Activated T-cell treated with anti-CD3 and anti-CD28 coated beads, Interleukin-2, amount 50 U/mL, for 72 hours (primary cell): ENCODE results near the gene RFX7. TPM values are rescaled to one million over a fixed set of nuclear protein-coding genes. Genes with fewer than 3 reads are reported as not detected.

Experiments used
- ATAC-seq, 2 donors: fragments of 150-1000 bp; cut with Tn5 transposase; replicated peaks in 1 of 2; 2 replicates each; pipeline ENCODE4 v1.10.0; 2021; ENCODE audit warnings: moderate library complexity in 2 of 2, mild to moderate bottlenecking in 1 of 2
- DNase-seq, 2 donors: peaks; one replicate each; pipeline ENCODE4 v3.0.0; 2021 to 2022; ENCODE audit warnings: mixed read lengths in 1 of 2
- H3K27ac Mint-ChIP-seq: one replicate; pipeline ENCODE4 v1.8.0; 2022; ENCODE audit warnings: mild to moderate bottlenecking, moderate library complexity, mixed read lengths
- H3K27me3 Mint-ChIP-seq: one replicate; pipeline ENCODE4 v1.8.0; 2022; ENCODE audit warnings: low read depth, mixed read lengths
- H3K36me3 Mint-ChIP-seq, 2 donors: one replicate each; pipeline ENCODE4 v1.8.0; 2022; ENCODE audit warnings: mixed read lengths in 2 of 2, mild to moderate bottlenecking in 1 of 2; ENCODE audit not compliant: insufficient read depth in 2 of 2
- H3K4me1 Mint-ChIP-seq: one replicate; pipeline ENCODE4 v1.8.0; 2022; ENCODE audit warnings: low read depth, mixed read lengths
- H3K4me3 Mint-ChIP-seq, 2 donors: one replicate each; pipeline ENCODE4 v1.8.0; 2022; ENCODE audit warnings: mild to moderate bottlenecking in 2 of 2, mixed read lengths in 2 of 2, moderate library complexity in 2 of 2
- H3K9me3 Mint-ChIP-seq, 2 donors: one replicate each; pipeline ENCODE4 v1.8.0; 2022; ENCODE audit warnings: mixed read lengths in 2 of 2
- total RNA-seq, 2 donors: library from RNA; stranded (reverse); gene quantifications; one replicate each; pipeline ENCODE4 v1.2.3, GENCODE V29; 2022

Gene RFX7
- total RNA-seq, 2 donors from 2014 or later, result 37.3 to 44.4 TPM

DNA sequence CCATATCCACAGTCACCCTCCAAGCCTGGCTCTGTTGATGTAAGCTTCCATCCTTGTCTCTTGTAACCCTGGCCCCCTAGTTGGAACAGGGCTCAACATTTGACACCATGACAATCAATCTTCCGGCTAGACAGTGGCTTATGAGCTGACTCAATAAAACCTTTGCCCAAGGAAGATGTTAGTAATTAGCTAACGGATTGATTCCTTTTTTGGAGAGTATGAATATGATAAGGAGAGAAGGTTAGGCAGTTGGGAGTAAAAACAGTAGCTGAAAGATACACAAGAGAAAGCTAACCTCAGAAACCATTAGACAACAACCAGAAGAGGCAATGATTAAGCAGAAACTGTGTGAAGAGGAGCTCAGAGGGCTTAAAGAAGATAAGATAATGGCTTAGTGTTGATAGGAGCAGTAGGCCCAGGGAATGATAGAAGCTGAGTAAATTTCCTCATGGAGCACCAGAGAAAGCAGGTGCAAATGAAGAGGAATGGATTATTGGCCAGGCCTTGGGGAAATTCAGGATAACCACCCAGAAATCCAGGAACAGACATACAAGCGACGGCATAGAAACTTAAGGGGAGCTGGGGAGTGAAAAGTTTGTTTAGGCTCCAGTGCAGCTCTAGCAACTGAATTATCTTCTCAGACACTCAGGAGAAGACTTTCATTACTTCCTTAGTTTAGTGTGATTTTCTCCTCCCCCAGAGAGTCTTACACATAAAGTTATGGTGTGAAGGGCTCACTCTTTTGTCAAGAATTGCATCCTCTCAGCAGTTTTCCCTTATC is 7.8 kb upstream of the RFX7 start:
- no peak for ATAC-seq
- no peaks in the 10 kb centered on the region for H3K36me3 Mint-ChIP-seq
- no peak for DNase-seq
- H3K4me3 Mint-ChIP-seq, result no peak overlapping the region
- no peak overlapping the region for H3K27ac Mint-ChIP-seq
- no peaks in the 10 kb centered on the region for H3K9me3 Mint-ChIP-seq
- H3K4me1 Mint-ChIP-seq, result no peaks in the 10 kb centered on the region
- peaks cover 22% of the 10 kb centered on the region for H3K27me3 Mint-ChIP-seq

GRCh38 chr15:56250626-56251025 is 6.9 kb upstream of the RFX7 start:
- no peak for ATAC-seq
- H3K27me3 Mint-ChIP-seq, result peaks cover 22% of the 10 kb centered on the region
- H3K4me1 Mint-ChIP-seq, result peaks cover 7% of the 10 kb centered on the region

DNA sequence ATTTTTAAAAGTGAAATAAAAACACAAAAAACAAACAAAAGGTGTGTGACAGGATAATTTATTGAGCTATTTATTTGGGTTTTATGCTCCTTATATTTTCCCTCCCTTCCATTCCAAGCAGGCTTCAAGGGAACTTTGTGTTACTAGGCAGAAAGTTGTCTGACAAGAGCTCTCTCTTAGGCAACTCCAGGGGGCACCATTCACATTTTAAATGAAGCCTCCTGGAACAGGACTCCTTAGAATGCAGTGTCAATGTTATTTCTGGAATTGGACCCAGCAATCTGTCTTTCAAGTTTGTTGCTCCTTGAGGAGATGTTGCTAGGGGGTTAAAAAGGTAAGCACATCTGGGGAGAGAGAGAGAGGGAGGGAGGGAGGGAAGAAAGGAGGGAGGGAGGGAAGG is 5.4 kb upstream of the RFX7 start:
- ATAC-seq (no peak), DNase-seq (no peak)
- H3K9me3 Mint-ChIP-seq, result no peaks in the 10 kb centered on the region
- peaks cover 22% of the 10 kb centered on the region for H3K4me1 Mint-ChIP-seq
- H3K36me3 Mint-ChIP-seq, result no peaks in the 10 kb centered on the region
- H3K27ac Mint-ChIP-seq, result no peak overlapping the region
- no peak overlapping the region for H3K4me3 Mint-ChIP-seq
- H3K27me3 Mint-ChIP-seq, result peaks cover 19% of the 10 kb centered on the region

More at GRCh38 chr15:56250626-56251025, 6.9 kb upstream of the RFX7 start:
- H3K36me3 Mint-ChIP-seq, result no peaks in the 10 kb centered on the region
- DNase-seq, result no peak
- no peak overlapping the region for H3K4me3 Mint-ChIP-seq
- no peak overlapping the region for H3K27ac Mint-ChIP-seq
- H3K9me3 Mint-ChIP-seq, result no peaks in the 10 kb centered on the region

DNA sequence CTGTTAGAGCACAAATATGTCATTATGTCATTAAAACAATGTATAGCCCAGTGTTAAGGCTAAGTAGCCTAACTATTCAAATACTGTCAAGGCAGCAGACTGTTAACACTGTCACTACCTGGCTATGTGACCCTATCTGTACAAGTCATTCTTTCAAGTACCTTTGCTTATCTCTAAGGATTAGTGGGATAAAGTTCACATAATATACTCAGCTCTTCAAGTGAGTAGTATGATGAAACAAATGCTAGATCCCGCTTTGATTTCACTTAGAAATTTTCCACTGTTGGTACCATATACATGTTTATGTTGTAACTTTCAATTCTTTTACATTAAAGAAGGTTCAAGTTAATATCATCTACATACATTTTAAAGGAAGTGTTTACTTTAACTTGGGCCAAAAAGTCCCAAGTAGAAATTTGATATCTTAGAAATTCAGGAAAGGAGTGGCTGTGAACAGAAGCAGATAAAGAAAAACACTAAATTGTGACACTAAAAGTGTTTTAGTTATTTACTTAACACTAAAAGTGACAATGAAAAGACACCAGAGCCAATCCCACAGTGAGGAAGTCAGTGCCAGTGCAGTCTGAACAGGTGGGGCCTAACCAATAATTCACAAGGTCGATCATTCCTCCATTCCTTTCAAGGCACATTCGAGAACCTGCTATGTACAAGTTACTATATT is 4.8 kb upstream of the RFX7 start:
- no peak for DNase-seq
- Mint-ChIP-seq H3K9me3 (no peaks in the 10 kb centered on the region), H3K27ac (no peak overlapping the region), H3K4me1 (peaks cover 23% of the 10 kb centered on the region), H3K36me3 (no peaks in the 10 kb centered on the region), H3K4me3 (no peak overlapping the region), H3K27me3 (peaks cover 13% of the 10 kb centered on the region)
- no peak for ATAC-seq

- peaks cover 23% of the 10 kb centered on the region for H3K4me1 Mint-ChIP-seq
- no peak overlapping the region for H3K4me3 Mint-ChIP-seq
- peaks cover 0 to 4% of the 10 kb centered on the region in 2 donors for H3K36me3 Mint-ChIP-seq
- H3K9me3 Mint-ChIP-seq, result no peaks in the 10 kb centered on the region
- H3K27ac Mint-ChIP-seq, result no peak overlapping the region
- ATAC-seq (no peak), DNase-seq (no peak)
- peaks cover 6% of the 10 kb centered on the region for H3K27me3 Mint-ChIP-seq
Measured at GRCh38 chr15:56247266-56247665, 3.6 kb upstream of the RFX7 start.

DNA sequence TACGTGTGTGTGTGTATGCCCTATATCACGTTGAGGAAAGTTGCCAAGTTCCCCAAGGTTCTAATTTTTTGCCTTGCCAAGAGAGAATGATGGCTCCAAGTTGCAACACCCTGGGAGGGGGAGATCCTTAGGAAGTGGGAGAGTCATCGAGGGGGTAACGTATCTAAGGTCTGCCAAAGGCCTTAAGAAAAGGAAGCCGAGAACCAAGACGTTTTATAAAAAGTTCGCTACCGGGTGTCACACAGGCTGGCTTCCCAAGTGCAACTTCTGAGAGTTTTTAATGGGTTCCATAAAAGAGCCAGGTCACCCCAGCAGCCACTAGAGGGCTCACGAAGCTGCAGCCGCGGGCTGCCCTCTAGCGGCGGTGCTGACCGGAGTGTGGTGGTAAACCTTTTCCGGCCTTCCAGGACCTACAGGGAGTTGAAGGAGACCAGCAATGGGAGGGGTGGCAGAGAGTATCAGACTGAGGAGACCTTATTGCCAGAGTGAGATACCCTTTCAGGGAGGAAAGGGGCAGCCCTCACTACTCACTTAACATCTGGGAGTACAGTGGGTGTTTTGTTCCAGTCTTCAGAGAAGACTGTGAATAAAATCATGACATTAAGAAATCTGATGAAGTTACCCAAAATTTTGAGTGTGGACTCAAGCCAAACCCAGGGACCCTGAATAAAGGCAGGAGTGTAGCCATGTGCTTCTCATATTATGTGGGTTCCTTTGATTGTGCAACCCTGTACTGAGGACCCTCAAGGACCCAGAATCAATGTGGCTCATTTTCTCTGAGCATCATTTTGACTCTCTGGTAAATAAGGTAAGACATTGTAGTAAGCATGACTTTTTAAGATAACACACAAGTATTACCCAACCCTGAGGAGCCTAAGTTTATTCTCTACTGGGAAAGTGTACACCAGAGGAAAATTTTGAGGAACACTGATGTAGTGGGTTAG is 2.5 kb upstream of the RFX7 start:
- peak; percentile 73 to 76 for ATAC-seq
- H3K27ac Mint-ChIP-seq, result peak overlapping the region; percentile 90
- peaks cover 0 to 4% of the 10 kb centered on the region in 2 donors for H3K36me3 Mint-ChIP-seq
- H3K4me3 Mint-ChIP-seq, result peak overlapping the region; percentile 89 to 90
- no peaks in the 10 kb centered on the region for H3K9me3 Mint-ChIP-seq
- H3K27me3 Mint-ChIP-seq, result peaks cover 6% of the 10 kb centered on the region
- H3K4me1 Mint-ChIP-seq, result peaks cover 31% of the 10 kb centered on the region
- peak; percentile 90 to 93 for DNase-seq

DNA sequence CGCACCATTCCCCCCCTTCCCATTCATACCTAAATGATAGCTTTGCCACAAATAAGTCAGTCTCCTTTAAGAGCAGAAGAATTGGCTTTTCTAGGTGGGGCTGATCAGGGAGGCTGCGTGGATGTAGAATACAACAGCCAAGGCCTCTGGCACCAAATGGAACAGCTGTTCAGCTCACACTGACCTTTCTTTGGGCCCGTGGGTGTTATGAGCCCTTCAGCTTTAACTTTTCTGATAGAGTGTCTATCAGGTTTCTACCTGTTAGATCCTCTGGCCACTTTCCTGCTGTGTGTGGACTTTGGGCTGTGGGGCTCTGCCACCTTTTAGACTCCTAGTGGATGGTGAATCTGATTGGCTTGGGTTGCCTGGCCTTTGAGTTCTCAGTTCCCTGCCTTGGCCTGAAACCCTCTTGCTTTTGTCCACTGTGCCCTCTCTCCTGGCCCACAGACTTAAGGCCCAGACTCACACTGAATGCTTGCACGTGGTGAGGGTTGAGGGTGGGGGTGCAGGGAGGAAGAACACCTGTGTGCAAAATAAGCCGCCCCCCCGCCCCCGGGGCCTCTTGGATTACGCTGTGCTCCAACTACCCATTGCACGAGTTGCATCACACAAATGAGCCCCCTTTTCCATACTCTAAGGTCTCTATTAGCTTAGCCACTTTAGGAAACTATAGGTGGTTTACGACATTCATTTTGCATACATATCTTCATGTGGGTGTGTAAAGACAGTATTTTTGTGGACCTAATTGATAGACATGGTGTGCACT is 1.3 kb upstream of the RFX7 start:
- Mint-ChIP-seq H3K27me3 (peaks cover 2% of the 10 kb centered on the region), H3K4me1 (peaks cover 39% of the 10 kb centered on the region), H3K9me3 (no peaks in the 10 kb centered on the region), H3K4me3 (peak overlapping the region; percentile 89 to 90), H3K27ac (peak overlapping the region; percentile 90), H3K36me3 (peaks cover 0 to 4% of the 10 kb centered on the region in 2 donors)
- DNase-seq, result peak; percentile 38 to 62
- ATAC-seq, result peak; percentile 6 to 10

GRCh38 chr15:56244038-56244810 is 545 bp upstream of the RFX7 start:
- peak in 1 of 2 donors; percentile 12 for ATAC-seq
- Mint-ChIP-seq H3K27me3 (no peaks in the 10 kb centered on the region), H3K27ac (peak overlapping the region; percentile 90), H3K4me1 (peaks cover 47% of the 10 kb centered on the region), H3K4me3 (peak overlapping the region; percentile 89 to 90), H3K36me3 (peaks cover 3 to 8% of the 10 kb centered on the region in 2 donors), H3K9me3 (no peaks in the 10 kb centered on the region)
- DNase-seq, result peak; percentile 19 to 31

DNA sequence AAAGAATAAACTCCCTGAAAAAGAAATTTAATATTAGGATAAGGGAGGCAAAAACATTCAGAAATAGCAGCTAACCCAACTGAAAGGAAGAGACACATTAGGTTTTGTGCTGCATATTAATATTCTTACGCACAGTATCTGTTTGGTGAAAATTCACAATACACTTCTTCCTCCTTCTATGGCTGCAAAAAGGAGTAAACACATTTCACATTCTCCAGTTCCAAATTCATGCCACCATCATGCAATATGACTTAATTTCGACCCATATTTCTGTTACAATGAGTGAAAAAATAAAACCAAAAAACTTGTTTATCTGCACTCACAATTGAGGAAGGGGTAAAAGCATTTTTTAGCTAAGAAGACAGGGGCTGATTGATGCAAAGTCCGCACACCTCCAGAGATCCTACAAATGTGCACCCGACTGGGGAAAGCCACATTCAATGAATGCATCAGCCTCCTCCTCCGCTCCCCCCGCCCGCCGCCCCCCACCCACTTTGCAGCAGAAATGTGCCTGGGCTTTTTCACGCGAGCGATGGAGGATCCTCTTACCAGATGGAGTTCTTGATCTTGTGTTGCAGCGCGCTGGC is 1.0 kb downstream of the RFX7 start:
- Mint-ChIP-seq H3K27ac (peak overlapping the region; percentile 88), H3K4me1 (peaks cover 51% of the 10 kb centered on the region), H3K27me3 (no peaks in the 10 kb centered on the region), H3K9me3 (no peaks in the 10 kb centered on the region), H3K36me3 (peaks cover 3 to 9% of the 10 kb centered on the region in 2 donors), H3K4me3 (peak overlapping the region; percentile 88 to 90)
- DNase-seq (no peak), ATAC-seq (no peak)

DNA sequence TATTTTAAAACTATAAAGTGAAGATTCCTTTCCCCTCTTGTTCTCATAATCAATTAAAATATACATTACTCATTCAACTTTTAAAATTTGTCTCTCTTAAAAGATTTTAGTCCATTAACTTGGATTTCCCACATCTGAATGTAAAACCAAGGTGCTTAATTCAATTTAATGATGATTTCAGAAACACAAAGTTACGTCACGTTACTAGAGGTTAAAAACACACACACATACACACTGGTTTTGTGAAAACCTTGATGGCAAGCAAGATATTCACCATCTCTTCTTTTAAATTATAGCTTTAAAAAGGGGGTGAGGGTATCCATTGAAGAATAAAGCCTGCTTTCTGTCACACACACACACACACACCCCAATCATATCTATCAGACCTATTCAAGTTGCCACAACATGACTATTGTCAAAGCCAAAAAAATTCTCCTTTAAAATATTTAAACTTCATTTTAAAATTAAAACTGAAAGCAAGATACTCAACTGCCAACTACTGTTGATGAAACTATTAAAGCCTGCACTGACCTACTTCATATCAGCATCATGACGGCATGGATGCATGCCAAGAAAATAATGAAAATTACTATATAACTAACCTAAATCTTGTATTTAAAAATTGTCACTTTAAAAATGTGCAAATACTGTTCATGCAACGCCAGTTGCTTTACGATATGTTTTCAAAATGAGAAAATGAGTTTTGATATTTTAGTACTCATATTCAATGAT is 2.1 kb downstream of the RFX7 start:
- Mint-ChIP-seq H3K36me3 (peaks cover 5 to 16% of the 10 kb centered on the region in 2 donors), H3K27me3 (no peaks in the 10 kb centered on the region), H3K4me3 (peak overlapping the region; percentile 88 to 90), H3K4me1 (peaks cover 62% of the 10 kb centered on the region), H3K9me3 (no peaks in the 10 kb centered on the region), H3K27ac (peak overlapping the region; percentile 80)
- ATAC-seq, result no peak
- no peak for DNase-seq

DNA sequence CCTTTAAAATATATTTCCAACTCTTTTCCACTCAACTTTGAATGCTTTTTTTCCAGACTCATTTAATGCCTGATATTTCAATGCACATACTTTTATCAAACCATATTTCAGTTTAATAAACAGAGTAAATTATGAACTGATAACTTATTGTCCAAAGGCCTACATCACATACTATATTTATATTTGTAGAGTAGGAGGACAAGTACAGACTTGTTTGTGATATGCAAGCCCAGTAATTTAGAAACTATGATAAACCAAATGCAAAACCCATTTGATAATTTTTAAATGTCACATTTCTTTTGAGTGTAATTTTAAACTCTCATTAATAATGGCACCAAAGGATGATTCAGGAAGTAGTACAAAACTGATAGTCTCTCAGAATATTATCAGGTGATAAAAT is 3.3 kb downstream of the RFX7 start:
- peaks cover 58% of the 10 kb centered on the region for H3K4me1 Mint-ChIP-seq
- peaks cover 5 to 22% of the 10 kb centered on the region in 2 donors for H3K36me3 Mint-ChIP-seq
- ATAC-seq (no peak), DNase-seq (no peak)
- no peaks in the 10 kb centered on the region for H3K27me3 Mint-ChIP-seq
- H3K4me3 Mint-ChIP-seq, result peak overlapping the region in 1 of 2 donors; percentile 24
- H3K27ac Mint-ChIP-seq, result peak overlapping the region; percentile 30
- no peaks in the 10 kb centered on the region for H3K9me3 Mint-ChIP-seq
